GM23248 (cell line): Measurements from ENCODE around the gene CCNJL. TPM values are rescaled to one million over a fixed set of nuclear protein-coding genes. Genes with fewer than 3 reads are reported as not detected.

Source experiments
- DNase-seq: peaks from one replicate; pipeline ENCODE4 v3.0.0-alpha.2; 2015
- H2AFZ ChIP-seq: fragments of 200-600 bp; sonication (generic); 2 replicates; pipeline ENCODE4 v1.6.1; 2016; ENCODE audit warnings: antibody characterized with exemption
- H3F3A ChIP-seq: fragments of 200-600 bp; sonication (generic); 2 replicates; pipeline ENCODE4 v1.6.1; 2016; ENCODE audit warnings: mild to moderate bottlenecking, antibody characterized with exemption, mixed run types; ENCODE audit not compliant: insufficient read depth
- H3K27ac ChIP-seq: fragments of 200-600 bp; sonication (generic); 2 replicates; pipeline ENCODE4 v1.5.1; 2016; ENCODE audit warnings: mild to moderate bottlenecking
- H3K27me3 ChIP-seq: fragments of 200-600 bp; sonication (generic); replicated peaks from 2 replicates; pipeline ENCODE4 v1.6.1; 2016; ENCODE audit warnings: mild to moderate bottlenecking; ENCODE audit not compliant: insufficient read depth
- H3K36me3 ChIP-seq: fragments of 200-600 bp; sonication (generic); 2 replicates; pipeline ENCODE4 v1.6.1; 2016; ENCODE audit warnings: low read depth, mild to moderate bottlenecking
- H3K4me1 ChIP-seq: fragments of 200-600 bp; sonication (generic); 2 replicates; pipeline ENCODE4 v1.6.1; 2016; ENCODE audit warnings: mild to moderate bottlenecking; ENCODE audit not compliant: insufficient read depth
- H3K4me2 ChIP-seq: fragments of 200-600 bp; sonication (generic); one replicate; pipeline ENCODE4 v1.6.1; 2016; ENCODE audit warnings: mild to moderate bottlenecking; ENCODE audit not compliant: unreplicated experiment
- H3K4me3 ChIP-seq: fragments of 200-600 bp; sonication (generic); 2 replicates; pipeline ENCODE4 v1.5.1; 2016; ENCODE audit warnings: mild to moderate bottlenecking
- H3K79me2 ChIP-seq: fragments of 200-600 bp; sonication (generic); 2 replicates; pipeline ENCODE4 v1.6.1; 2016; ENCODE audit warnings: mild to moderate bottlenecking; ENCODE audit not compliant: insufficient read depth
- H3K9ac ChIP-seq: fragments of 200-600 bp; sonication (generic); 2 replicates; pipeline ENCODE4 v1.6.1; 2016; ENCODE audit warnings: mild to moderate bottlenecking
- H3K9me2 ChIP-seq: fragments of 200-600 bp; sonication (generic); 2 replicates; pipeline ENCODE4 v1.6.1; 2016; ENCODE audit warnings: mixed run types, mild to moderate bottlenecking, moderate library complexity; ENCODE audit not compliant: insufficient read depth
- H3K9me3 ChIP-seq: fragments of 200-600 bp; sonication (generic); one replicate; pipeline ENCODE4 v1.6.1; 2017; ENCODE audit warnings: low read depth
- H4K20me1 ChIP-seq: fragments of 200-600 bp; sonication (generic); 2 replicates; pipeline ENCODE4 v1.6.0; 2016; ENCODE audit not compliant: insufficient read depth
- EZH2 ChIP-seq: fragments of 200-600 bp; sonication (generic); IDR thresholded peaks from 2 replicates; pipeline ENCODE4 v1.6.1; 2018; ENCODE audit warnings: antibody characterized with exemption, mild to moderate bottlenecking; ENCODE audit not compliant: insufficient read depth, poor library complexity, severe bottlenecking
- EZH2phosphoT487 ChIP-seq: fragments of 200-600 bp; sonication (generic); IDR thresholded peaks from 2 replicates; pipeline ENCODE4 v1.6.1; 2018; ENCODE audit warnings: antibody characterized with exemption, moderate library complexity, mild to moderate bottlenecking, low read depth; ENCODE audit not compliant: insufficient read depth
- WGBS, 2 experiments: methylation state at CpG; one replicate each; pipeline ENCODE4 v1.1.6; 2015 to 2017; ENCODE audit warnings: low lambda C conversion rate in 2 of 2, low coverage in 1 of 2; ENCODE audit errors: missing lambda C conversion rate in 2 of 2; 5-methylcytosine and 5-hydroxymethylcytosine counted together
- in situ Hi-C: fragments of 300-500 bp; cut with MboI; formaldehyde crosslinking; loops from 2 replicates; pipeline ENCODE4 v1.15.0; 2020
- polyA plus RNA-seq: library from polyadenylated mRNA; unstranded; fragments of >200 nt; fragmentation: Nextera tagmentation; extraction: Ambion mirVana; gene quantifications from 2 replicates; pipeline ENCODE4 v1.2.1, GENCODE V29; 2016
- total RNA-seq: library from RNA; depleted of rRNA; stranded (reverse); fragments of >200 nt; shearing (Covaris generic); gene quantifications from 2 replicates; pipeline ENCODE4 v1.2.3, GENCODE V29; 2014

The CCNJL gene
- total and polyA plus RNA-seq, 2 experiments from 2014 or later = 0.43 TPM; not detected in 1

DNA sequence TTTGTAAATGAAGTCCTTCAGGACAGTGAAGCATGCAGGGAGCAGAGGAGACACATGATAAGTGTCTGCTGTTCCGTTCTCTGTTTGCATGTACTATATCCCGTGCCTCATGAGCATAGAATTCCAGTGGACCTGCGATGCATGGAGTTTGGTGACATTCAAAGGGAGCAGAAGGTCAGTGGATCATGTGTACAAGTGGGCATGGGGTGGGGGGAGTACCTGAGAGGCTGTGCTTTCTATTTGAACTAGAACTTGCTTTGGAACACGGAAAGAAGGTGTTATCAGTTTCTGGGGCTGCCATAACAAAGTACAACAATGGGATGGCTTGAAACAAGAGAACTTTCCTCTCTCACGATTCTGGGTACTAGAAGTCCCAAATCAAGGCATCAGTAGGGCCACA lies 5.1 kb upstream of the CCNJL start:
- TF ChIP-seq EZH2phosphoT487 = no peak
- no peak for TF ChIP-seq EZH2
- no peak overlapping the region for H3K4me3 ChIP-seq
- 66 to 72% methylated on average over 5 of the region's 5 CpGs for WGBS, 2 experiments
- no peaks in the 10 kb centered on the region for H3F3A ChIP-seq
- no peak overlapping the region for H3K27ac ChIP-seq
- H3K9me3 ChIP-seq = no peaks in the 10 kb centered on the region
- no peaks in the 10 kb centered on the region for H3K4me1 ChIP-seq
- no peaks in the 10 kb centered on the region for H4K20me1 ChIP-seq
- no peak overlapping the region for H2AFZ ChIP-seq
- no peak for DNase-seq
- H3K4me2 ChIP-seq = no peak overlapping the region
- in situ Hi-C loops = no loop called here
- H3K9ac ChIP-seq = no peak overlapping the region
- H3K9me2 ChIP-seq = no peaks in the 10 kb centered on the region
- H3K79me2 ChIP-seq = no peaks in the 10 kb centered on the region
- peaks cover 43% of the 10 kb centered on the region for H3K27me3 ChIP-seq
- no peaks in the 10 kb centered on the region for H3K36me3 ChIP-seq

DNA sequence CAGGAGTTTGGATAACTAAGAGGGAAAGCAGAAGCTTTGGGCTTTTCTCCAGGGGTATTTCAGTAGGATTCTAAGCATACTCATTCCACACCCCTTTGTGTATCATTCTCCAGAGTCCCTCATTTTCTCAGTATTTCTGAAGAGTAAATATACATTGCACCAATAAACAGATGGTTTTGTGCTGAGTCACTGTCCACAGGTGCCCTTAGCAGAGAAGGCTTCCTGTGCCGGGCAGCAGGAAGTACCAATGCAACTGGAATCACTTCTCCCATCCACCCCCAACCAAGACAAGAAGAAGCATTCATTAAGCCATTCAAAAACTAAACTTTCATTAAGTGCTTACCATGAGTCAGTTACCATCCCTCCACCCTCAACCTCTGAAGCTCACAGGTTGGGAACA lies 3.6 kb upstream of the CCNJL start:
- Histone ChIP-seq H3K36me3 (no peaks in the 10 kb centered on the region), H3K4me3 (no peak overlapping the region), H4K20me1 (no peaks in the 10 kb centered on the region), H3K27ac (no peak overlapping the region), H3F3A (no peaks in the 10 kb centered on the region), H3K27me3 (peaks cover 56% of the 10 kb centered on the region), H3K4me2 (no peak overlapping the region), H3K9me2 (no peaks in the 10 kb centered on the region), H3K9me3 (no peaks in the 10 kb centered on the region), H3K9ac (no peak overlapping the region), H2AFZ (no peak overlapping the region), H3K4me1 (no peaks in the 10 kb centered on the region), H3K79me2 (no peaks in the 10 kb centered on the region)
- 48 to 70% methylated on average over 1 of the region's 1 CpG for WGBS, 2 experiments
- in situ Hi-C loops = no loop called here
- DNase-seq = no peak
- no peak for TF ChIP-seq EZH2phosphoT487
- no peak for TF ChIP-seq EZH2

DNA sequence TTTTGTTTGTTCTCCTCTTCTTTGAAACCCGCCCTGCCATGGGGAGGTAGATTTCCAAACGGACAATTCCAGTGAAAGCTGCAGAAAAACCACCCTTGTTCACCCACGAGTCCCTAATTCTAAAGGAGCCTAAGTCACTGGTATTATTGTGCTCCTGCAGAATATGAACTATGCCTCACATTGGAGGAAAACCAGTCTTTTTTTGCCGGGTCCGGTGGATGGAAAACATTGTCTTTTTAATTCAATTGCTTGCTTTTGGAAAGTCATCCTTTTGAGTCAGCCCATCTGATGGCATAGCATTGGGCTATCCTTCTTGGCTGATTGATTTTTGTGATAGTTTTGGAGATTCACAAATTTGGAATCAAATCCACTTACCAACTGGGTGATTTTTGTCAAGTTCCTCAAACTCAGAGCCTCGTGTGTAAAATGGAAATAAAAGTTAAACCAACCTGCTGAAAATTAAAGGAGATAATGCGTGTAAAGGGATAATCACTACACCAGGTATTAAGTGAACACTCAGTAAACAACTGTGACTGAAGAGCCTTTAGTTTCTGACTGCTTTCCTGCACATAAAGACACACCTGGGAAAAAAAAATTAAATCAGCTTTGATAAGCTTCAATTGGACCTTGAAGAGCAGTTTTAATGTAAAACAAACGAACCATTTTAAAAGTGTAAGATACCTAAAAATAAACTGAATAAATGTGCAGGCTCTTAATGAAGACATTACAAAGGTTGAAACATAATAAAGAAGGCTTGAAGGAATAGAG lies 780 bp upstream of the CCNJL start:
- peaks cover 61% of the 10 kb centered on the region for H3K27me3 ChIP-seq
- 26 to 29% methylated on average over 8 of the region's 8 CpGs for WGBS, 2 experiments
- no peaks in the 10 kb centered on the region for H4K20me1 ChIP-seq
- TF ChIP-seq EZH2phosphoT487 = 0 out of 2 replicates have a peak, but pooled peaks have one; percentile 3
- TF ChIP-seq EZH2 = peak; percentile 57
- H3K9me3 ChIP-seq = no peaks in the 10 kb centered on the region
- DNase-seq = no peak
- H3K36me3 ChIP-seq = no peaks in the 10 kb centered on the region
- no peaks in the 10 kb centered on the region for H3K9me2 ChIP-seq
- no peaks in the 10 kb centered on the region for H3F3A ChIP-seq
- H3K9ac ChIP-seq = no peak overlapping the region
- peak overlapping the region; percentile 45 for H3K4me2 ChIP-seq
- H3K27ac ChIP-seq = no peak overlapping the region
- no peaks in the 10 kb centered on the region for H3K79me2 ChIP-seq
- no peaks in the 10 kb centered on the region for H3K4me1 ChIP-seq
- in situ Hi-C loops = no loop called here
- peak overlapping the region; percentile 52 for H3K4me3 ChIP-seq
- H2AFZ ChIP-seq = peak overlapping the region; percentile 44; the same call in 1 of the 2 replicates

DNA sequence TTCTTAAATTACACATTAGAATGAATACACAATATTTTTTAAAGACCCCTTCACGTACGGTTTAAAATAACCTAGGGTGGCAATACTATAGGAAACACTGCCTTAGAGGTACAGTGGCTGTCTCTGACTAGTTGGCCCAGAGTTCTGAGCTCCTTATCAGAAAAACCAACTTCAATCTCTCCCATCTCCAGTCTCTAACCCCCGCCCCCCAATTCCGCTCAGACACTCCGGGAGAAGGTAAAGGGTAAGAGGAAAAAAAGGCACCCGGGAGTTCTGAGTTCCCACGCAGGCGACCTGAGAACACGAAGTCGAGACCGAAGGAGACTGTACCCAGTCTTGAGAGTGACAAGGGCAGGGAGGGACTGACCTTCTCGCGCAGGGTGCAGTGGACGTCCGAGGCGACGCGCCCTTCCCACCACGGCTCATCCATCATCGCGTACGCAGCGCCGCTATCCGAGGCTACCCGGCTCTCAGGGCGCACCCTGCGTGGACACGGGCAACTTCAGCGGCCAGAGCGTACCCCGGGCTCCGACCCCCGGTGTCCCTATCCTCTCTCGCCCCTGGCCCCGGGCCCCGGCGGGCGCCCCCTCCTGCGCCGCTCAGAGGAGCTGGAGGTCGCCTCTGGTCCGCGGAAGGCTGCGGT lies 752 bp downstream of the CCNJL start:
- in situ Hi-C loops = no loop called here
- Histone ChIP-seq H4K20me1 (no peaks in the 10 kb centered on the region), H3K4me3 (peak overlapping the region; percentile 52), H3K4me1 (no peaks in the 10 kb centered on the region), H3K9me3 (no peaks in the 10 kb centered on the region), H3K27ac (no peak overlapping the region), H3K27me3 (peaks cover 57% of the 10 kb centered on the region), H3K4me2 (peak overlapping the region; percentile 45), H3F3A (no peaks in the 10 kb centered on the region), H3K9me2 (no peaks in the 10 kb centered on the region), H3K36me3 (no peaks in the 10 kb centered on the region), H3K79me2 (no peaks in the 10 kb centered on the region), H2AFZ (no peak overlapping the region), H3K9ac (no peak overlapping the region)
- WGBS, 2 experiments = 11 to 17% methylated on average over 28 to 40 of the region's 45 CpGs
- DNase-seq = no peak
- TF ChIP-seq EZH2 = peak; percentile 67
- no peak for TF ChIP-seq EZH2phosphoT487
